NCI-H1092 treated with DMSO at 0.1 percent for 48 hours (cell line): ENCODE measurements around the gene KCNH4.
"Not testable (repeated sequence)": the region's sequence is repeated elsewhere in the genome, so short reads cannot be mapped to it uniquely, and the experiment has no call there.

Experiments used
- DNase-seq: peaks from one replicate; lab custom pipeline; 2025; lab: John Stamatoyannopoulos, UW

Gene KCNH4

GRCh38 chr17:42178817-42179216 is 2.1 kb downstream of the KCNH4 start:
- no peak for DNase-seq

- no peak for DNase-seq
Measured at GRCh38 chr17:42177684-42178083, 3.3 kb downstream of the KCNH4 start.

GRCh38 chr17:42174126-42174783 is 6.7 kb downstream of the KCNH4 start:
- no peak for DNase-seq

- no peak for DNase-seq
Measured at GRCh38 chr17:42171831-42172230, 9.1 kb downstream of the KCNH4 start.

DNA sequence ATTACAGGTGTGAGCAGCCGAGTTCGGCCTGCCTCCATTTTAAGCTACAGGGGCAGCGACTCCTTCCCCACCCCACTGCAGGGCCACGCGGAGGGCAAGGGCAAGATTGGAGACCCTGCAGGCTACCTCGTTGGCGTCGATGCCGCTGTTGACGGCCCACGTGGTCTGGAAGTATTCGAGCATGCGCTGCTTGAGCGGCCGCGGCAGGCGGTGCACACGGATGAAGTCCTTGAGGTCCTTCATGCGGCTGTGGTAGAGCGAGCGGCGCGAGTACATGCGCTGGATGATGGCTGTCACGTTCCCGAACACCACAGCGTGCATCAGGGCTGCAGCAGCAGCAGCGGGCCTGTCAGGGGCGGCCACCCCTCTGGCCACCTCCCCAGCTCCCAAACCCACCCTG is 11.6 kb downstream of the KCNH4 start:
- DNase-seq = no peak

- DNase-seq = no peak
Measured at GRCh38 chr17:42167807-42168206, 13.1 kb downstream of the KCNH4 start.

GRCh38 chr17:42166196-42166763 is 14.7 kb downstream of the KCNH4 start:
- no peak for DNase-seq

GRCh38 chr17:42165751-42166150 is 15.2 kb downstream of the KCNH4 start:
- DNase-seq = no peak

DNA sequence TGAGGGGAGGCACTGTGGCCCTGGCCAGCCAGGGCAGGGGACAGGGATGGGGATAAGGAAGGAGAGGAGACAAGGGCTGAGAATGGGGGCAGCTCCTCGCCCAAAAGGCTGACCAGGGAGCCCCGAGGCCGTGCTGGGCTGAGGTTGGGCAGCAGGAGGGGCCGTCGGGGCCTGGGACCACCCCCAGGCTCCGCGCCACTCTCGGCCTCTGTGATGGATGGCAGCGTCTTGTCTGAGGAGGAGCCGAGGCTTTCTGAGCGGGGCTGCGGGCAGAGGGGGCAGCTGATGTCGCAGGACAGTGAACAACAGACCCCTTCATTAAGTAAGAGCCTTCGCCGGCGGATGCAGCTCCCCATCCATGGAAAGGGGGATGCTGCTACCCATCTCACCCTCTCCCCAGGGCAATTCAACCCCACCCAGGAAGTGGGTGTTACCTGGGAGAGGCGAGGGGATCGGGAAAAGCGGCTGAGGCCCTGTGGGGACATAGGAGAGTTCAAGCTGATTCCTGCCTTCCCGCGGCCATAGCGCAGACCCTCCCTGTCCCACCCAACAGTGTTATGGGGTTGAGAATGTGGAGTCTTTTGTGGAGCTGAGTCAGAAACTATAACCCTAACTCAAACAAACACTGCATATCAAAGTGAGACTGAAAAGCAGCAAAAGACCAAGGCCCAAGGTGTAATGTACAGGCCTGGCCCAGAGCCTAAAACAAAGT is 17.1 kb downstream of the KCNH4 start:
- DNase-seq = no peak

GRCh38 chr17:42163113-42163512 is 17.8 kb downstream of the KCNH4 start:
- DNase-seq = no peak

GRCh38 chr17:42160531-42160910 is 20.4 kb downstream of the KCNH4 start:
- no peak for DNase-seq

- no peak for DNase-seq
Measured at GRCh38 chr17:42159796-42160530, 21.0 kb downstream of the KCNH4 start.

- no peak for DNase-seq
Measured at GRCh38 chr17:42155614-42156045, 25.3 kb downstream of the KCNH4 start.

DNA sequence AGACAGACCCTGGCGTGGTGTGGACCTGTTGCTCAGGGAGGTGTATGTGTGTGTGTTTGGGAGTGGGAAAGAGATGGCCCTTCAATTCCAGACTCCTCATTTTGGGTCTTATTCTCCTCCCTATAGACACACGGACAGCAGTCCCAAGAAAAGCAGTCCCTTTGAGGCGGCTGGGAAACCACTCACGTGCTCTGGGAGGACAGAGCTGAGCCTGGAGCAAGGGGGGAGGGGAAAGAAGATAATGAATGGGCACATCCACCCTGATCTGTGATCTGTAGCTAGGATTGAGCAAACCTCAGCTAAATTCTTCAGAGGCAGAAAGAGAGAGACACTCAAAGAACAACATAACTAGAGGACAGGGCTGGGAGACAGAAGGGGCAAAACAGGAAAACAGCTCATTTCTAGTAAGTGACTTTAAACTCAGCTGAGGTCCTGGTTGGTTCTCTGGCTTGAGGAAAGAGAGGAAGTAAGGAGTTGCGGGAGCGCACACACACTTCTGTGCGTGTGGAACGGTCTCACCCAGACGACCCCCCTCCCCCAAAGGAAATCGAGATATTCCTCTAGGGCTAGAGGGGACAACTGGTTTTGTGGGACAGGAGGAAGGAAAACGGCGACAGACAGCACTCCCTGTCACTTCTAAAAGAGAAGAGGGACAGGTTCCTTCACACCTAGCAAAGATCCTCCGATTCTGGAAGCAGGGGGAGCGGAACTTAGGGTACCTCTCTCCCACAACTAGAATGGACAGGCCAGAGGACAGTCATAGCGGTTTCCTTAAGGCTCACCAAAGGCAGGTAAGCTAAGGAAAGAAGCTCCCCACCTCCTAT is 26.8 kb downstream of the KCNH4 start:
- DNase-seq = no peak

GRCh38 chr17:42146911-42147607 is 33.9 kb downstream of the KCNH4 start:
- DNase-seq = no peak

GRCh38 chr17:42143138-42143537 is 37.8 kb downstream of the KCNH4 start:
- DNase-seq = not testable (repeated sequence)

GRCh38 chr17:42142371-42142896 is 38.5 kb downstream of the KCNH4 start:
- DNase-seq = no peak

DNA sequence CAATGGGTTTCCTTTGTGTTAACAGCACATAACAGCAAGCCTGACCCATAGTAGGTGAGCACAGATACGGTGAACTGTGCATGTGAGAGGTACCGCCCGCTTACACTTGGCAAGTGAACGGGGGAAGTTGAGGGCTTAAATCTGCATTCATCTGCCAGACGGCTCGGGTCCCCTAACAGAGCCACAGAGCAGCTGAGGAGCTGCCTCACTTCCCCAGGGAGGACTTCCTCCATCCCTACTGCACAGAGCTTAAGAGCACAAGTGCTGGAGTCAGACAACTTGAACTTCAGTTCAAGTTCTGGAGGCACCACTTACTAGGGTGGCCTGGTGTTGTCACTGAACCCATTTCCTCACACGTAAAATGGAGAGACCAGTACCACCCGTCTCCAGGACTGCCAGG is 39.6 kb downstream of the KCNH4 start:
- no peak for DNase-seq

GRCh38 chr17:42140690-42141089 is 40.3 kb downstream of the KCNH4 start:
- DNase-seq = not testable (repeated sequence)

GRCh38 chr17:42138749-42139492 is 42.0 kb downstream of the KCNH4 start:
- DNase-seq = no peak
